ENCODE measurements around the gene PCSK2. TPM values are rescaled to one million over a fixed set of nuclear protein-coding genes. Genes with fewer than 3 reads are reported as not detected.

The PCSK2 gene
- total and polyA plus RNA-seq, 12 donors, result 0.32 to 47.6 (median 5.3) TPM

- Histone ChIP-seq H3K4me1 (replicated peaks in 1 of 2) (no peaks in the 10 kb centered on the region), H3K27ac (no peak overlapping the region), H3K9me3 (replicated peaks in 1 of 3) (no peaks in the 10 kb centered on the region), H3K27me3 (no peaks in the 10 kb centered on the region), H3K4me3 (no peak overlapping the region), H3K36me3 (replicated peaks in 1 of 2) (no peaks in the 10 kb centered on the region)
- DNase-seq, result no peak
- intact Hi-C loops (cut with DNase I), result loop anchor here in 1 of 2 donors (5.0 kb wide), 1 partner anchor 637 kb away; no protein-coding TSS in a partner anchor
- TF ChIP-seq POLR2A (IDR thresholded peaks at IDR 0.05), result no peak
- TF ChIP-seq, protein P1, sequence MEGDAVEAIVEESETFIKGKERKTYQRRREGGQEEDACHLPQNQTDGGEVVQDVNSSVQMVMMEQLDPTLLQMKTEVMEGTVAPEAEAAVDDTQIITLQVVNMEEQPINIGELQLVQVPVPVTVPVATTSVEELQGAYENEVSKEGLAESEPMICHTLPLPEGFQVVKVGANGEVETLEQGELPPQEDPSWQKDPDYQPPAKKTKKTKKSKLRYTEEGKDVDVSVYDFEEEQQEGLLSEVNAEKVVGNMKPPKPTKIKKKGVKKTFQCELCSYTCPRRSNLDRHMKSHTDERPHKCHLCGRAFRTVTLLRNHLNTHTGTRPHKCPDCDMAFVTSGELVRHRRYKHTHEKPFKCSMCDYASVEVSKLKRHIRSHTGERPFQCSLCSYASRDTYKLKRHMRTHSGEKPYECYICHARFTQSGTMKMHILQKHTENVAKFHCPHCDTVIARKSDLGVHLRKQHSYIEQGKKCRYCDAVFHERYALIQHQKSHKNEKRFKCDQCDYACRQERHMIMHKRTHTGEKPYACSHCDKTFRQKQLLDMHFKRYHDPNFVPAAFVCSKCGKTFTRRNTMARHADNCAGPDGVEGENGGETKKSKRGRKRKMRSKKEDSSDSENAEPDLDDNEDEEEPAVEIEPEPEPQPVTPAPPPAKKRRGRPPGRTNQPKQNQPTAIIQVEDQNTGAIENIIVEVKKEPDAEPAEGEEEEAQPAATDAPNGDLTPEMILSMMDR (IDR thresholded peaks at IDR 0.05), result no peak
- WGBS, 4 donors, result 77 to 86% (median 83%) methylated on average over 5 to 8 of the region's 8 CpGs
Observed at GRCh38 chr20:17439616-17440296, 212.9 kb downstream of the PCSK2 start.

- DNase-seq, result no peak
- Histone ChIP-seq H3K4me3 (no peak overlapping the region), H3K36me3 (replicated peaks in 1 of 2) (no peaks in the 10 kb centered on the region), H3K9me3 (replicated peaks in 1 of 3) (no peaks in the 10 kb centered on the region), H3K4me1 (replicated peaks in 1 of 2) (no peaks in the 10 kb centered on the region), H3K27me3 (no peaks in the 10 kb centered on the region), H3K27ac (no peak overlapping the region)
- intact Hi-C loops (cut with DNase I), result no loop called here
- no peak for TF ChIP-seq POLR2A (IDR thresholded peaks at IDR 0.05)
- TF ChIP-seq, protein P1 (IDR thresholded peaks at IDR 0.05), result no peak
- 85 to 100% (median 95%) methylated on average over 1 of the region's 1 CpG for WGBS, 4 donors
Observed at GRCh38 chr20:17441745-17442144, 214.9 kb downstream of the PCSK2 start.

DNA sequence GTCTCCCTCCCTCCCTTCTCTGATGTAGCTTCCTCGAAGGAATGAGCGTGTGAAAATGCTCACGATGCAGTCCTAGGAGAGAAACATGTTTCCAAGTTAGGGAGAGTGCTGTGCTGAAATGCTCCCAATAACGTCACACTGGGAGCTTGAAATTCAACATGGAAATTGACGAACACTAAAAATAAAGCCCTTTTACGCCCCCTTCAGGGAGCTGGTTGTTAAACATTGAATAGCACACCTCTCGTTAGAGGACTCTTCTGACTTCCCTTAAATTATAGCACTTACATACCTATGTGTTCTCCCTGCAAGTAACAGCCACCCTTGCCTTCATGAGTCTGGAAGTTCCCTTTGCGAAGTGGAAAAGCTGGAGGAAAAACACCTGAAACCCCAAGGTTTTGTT, 215.7 kb downstream of the PCSK2 start:
- no peak overlapping the region for H3K4me3 ChIP-seq
- H3K36me3 ChIP-seq (replicated peaks in 1 of 2), result no peaks in the 10 kb centered on the region
- no peaks in the 10 kb centered on the region for H3K27me3 ChIP-seq
- WGBS, 4 donors, result 49 to 81% (median 55%) methylated on average over 8 of the region's 8 CpGs
- intact Hi-C loops (cut with DNase I), result no loop called here
- no peak for DNase-seq
- H3K27ac ChIP-seq, result no peak overlapping the region
- no peaks in the 10 kb centered on the region for H3K9me3 ChIP-seq (replicated peaks in 1 of 3)
- TF ChIP-seq POLR2A (IDR thresholded peaks at IDR 0.05), result no peak
- TF ChIP-seq, protein P1 (IDR thresholded peaks at IDR 0.05), result no peak
- no peaks in the 10 kb centered on the region for H3K4me1 ChIP-seq (replicated peaks in 1 of 2)

DNA sequence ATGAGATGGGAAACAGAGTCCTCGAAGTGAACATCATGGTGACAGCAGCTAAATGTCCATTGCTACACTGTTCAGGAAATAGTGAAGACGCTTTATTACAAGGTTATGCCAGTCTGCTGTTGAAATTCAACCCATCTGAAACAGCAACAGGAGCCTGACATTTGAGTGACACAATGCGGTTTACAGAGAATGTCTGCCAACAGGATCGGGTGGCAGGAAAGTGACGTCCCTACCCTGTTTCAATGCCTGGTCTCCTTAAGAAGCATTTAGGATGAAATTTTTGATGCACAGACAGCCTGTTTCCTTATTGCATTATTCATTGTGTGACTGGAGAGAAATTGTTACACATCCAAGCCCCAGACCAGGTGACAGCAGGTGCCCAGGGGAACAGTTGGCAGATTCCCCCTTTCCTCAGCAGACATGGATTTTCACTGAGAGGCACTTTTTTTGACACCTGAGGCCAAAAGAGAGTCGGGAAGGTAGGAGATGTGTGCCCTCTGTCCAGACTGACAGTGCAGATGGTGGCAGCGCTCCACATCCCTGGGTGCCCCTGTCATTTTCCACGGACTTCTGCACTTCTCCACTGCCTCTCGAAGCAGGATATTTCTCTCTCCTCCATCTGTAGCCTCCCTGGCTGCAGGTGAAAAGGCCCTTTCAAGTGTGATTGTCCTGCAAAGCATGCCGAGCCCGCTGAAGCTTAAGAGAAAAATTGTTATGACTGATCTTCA, 216.5 kb downstream of the PCSK2 start:
- no peak for DNase-seq
- no peaks in the 10 kb centered on the region for H3K4me1 ChIP-seq (replicated peaks in 1 of 2)
- no peak for TF ChIP-seq POLR2A (IDR thresholded peaks at IDR 0.05)
- H3K27ac ChIP-seq, result no peak overlapping the region
- no peaks in the 10 kb centered on the region for H3K27me3 ChIP-seq
- no peaks in the 10 kb centered on the region for H3K9me3 ChIP-seq (replicated peaks in 1 of 3)
- WGBS, 4 donors, result 76 to 92% (median 81%) methylated on average over 10 to 11 of the region's 11 CpGs
- intact Hi-C loops (cut with DNase I), result no loop called here
- H3K36me3 ChIP-seq (replicated peaks in 1 of 2), result no peaks in the 10 kb centered on the region
- no peak overlapping the region for H3K4me3 ChIP-seq
